NOMO-1 treated with dmso at 0.1 percent for 144 hours (cell line): Measurements from ENCODE around the gene MVB12B.

ENCODE experiments used
- DNase-seq: peaks from one replicate; lab custom pipeline; 2025; ENCODE audit not compliant: unreplicated experiment; lab: John Stamatoyannopoulos, UW

MVB12B gene

DNA sequence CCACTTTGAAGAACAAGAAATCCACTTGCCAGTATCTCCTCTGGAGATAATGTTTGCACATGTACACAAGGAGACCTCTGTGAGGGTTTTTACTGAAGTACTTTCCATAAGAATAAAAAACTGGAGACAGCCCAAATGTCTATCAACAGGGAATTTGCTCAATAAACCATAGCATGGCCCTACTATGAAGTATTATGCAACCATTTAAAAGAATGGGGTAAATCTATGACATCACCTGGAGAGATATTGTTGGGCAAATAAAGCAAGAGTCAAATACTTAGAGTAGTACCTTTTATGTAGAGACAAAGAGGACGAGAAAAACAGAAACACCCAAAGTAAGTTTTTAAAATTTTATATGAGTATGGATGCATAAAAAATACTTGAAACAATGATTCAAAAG is 23.9 kb upstream of the MVB12B start:
- no peak for DNase-seq

DNA sequence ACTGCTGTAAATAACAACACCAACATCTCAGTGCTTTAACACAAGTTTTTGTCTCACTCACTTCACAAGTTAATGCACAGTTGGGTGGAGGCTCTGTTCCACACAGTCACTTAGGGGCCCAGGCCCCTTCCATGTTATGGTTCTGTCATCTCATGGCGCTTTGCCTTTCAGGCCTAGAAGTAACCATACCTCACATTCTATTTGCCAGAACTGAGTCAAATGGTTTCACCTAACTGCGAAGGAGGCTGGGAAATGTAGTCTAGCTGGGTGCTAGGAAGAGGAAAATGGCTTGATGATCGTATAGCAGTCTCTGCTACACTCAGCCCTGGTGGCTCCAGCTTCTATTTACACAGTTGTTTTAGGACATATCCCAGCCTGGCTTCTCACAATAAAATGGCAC is 23.1 kb upstream of the MVB12B start:
- DNase-seq: no peak

GRCh38 chr9:126304207-126304970 is 22.2 kb upstream of the MVB12B start:
- DNase-seq: no peak

- no peak for DNase-seq
These were observed 21.7 kb upstream of the MVB12B start for GRCh38 chr9:126304971-126305320.

- no peak for DNase-seq
These were observed 20.5 kb upstream of the MVB12B start for GRCh38 chr9:126306071-126306647.

GRCh38 chr9:126307322-126308061 is 19.1 kb upstream of the MVB12B start:
- no peak for DNase-seq

DNA sequence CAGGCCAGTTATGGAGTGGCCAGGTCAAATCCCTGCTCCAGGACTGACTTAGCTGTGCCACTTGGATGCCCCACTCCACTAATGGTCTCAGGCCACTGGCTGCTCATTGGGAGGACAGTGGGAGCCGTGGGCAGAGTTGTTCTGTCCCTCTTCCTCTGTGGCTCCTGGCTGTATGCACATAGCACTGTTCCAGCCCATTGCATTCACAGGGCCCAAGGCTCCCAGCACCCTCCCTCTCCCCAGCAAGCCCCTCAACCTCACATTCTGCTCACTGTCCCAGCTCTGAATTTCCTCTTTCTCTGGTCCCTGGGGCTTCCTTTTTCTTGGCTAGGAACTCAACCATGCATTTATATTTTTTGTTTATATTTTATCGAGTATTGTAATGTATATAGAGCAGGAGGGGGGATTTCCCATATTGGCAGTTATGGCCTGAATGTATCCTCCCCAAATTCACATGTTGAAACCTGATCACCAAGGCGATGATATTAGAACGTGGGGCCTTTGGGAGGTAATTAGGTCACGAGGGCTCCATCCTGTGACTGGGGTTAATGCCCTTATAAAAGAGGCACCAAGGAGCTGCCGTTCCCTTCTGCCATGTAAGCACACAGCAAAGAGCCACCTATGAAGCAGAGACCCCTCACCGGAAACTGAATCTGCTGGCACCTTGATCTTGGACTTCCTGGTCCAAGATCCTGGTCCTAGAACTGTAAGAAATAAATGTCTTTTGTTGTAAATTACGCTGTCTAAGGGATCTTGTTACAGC is 17.0 kb upstream of the MVB12B start:
- DNase-seq: no peak

GRCh38 chr9:126312584-126313551 is 13.8 kb upstream of the MVB12B start:
- DNase-seq: no peak

- no peak for DNase-seq
These were observed 10.5 kb upstream of the MVB12B start for GRCh38 chr9:126316085-126316655.

GRCh38 chr9:126317513-126317912 is 9.1 kb upstream of the MVB12B start:
- DNase-seq: no peak

GRCh38 chr9:126318858-126319257 is 7.8 kb upstream of the MVB12B start:
- no peak for DNase-seq

GRCh38 chr9:126319671-126320070 is 7.0 kb upstream of the MVB12B start:
- no peak for DNase-seq

- DNase-seq: no peak
These were observed 6.3 kb upstream of the MVB12B start for GRCh38 chr9:126320158-126320922.

DNA sequence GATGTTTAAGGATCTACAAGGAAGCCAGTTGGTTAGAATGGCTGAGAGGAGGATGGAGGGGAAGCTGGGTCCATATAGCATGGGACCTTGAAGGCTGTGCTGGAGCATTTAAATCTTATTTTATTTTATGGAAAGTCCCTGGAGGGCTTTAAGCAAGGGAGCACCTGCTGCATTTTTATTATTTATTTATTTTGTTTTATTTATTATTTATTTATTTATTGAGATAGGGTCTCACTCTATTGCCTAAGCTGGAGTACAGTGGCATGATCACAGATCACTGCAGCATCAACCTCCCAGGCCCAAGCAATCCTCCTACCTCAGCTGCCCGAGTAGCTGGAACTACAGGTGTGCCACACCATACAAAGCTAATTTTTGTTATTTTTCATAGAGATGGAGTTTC is 4.9 kb upstream of the MVB12B start:
- DNase-seq: no peak

DNA sequence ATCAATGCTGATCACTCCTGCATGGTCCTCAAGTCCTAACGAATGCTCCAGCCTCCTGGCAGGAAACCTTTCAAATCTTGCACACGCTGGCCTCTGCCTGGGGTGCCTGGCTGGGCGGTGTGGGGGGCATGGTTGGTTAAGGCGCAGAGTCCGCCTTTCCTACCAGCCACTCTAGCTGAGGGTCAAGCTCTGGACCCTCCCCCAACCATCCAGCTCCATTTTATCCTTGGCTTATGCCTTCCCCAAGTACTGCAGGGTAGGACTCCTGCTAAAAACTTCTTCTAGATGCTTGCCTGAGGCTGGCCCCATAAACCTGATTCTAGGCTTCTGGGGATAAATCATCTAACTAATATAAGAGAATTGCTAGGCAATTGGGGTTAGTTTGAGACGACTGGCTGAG is 808 bp upstream of the MVB12B start:
- no peak for DNase-seq

DNA sequence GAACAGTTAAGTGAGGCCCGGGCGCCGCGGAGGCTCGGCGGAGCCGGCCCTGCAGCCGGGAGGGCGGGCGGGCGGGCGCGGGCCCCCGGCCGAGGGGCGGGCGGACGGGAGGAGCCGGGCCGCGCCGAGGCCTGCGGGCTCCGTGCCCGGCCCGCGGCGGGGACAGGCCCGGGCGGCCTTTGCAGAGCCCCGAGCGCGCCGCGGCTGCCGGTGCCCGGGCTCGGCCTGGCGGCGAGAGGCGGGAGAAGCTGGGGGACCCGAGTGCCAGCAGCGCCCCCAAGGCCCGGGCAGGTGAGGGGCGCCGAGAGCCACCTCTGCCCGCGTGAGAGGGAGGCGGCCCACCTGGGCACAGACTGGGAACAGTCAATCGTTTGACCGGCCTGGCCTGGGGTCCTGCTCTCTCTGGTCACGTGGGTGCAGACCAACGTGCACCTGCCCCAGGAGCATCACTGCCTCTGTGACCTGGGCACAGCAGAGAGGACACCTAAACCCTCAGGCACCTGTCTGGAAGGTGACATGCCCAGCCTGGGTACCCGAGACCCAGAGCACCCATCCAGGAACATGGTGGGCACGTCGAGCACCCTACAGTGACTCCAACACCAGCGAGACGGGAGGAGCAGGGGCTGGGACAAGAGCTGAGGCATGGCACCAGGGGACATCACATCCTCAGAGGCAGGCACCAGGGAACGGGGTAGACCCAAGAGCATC is 531 bp downstream of the MVB12B start:
- no peak for DNase-seq

- no peak for DNase-seq
These were observed 1.1 kb downstream of the MVB12B start for GRCh38 chr9:126327714-126328185.

- no peak for DNase-seq
These were observed 1.8 kb downstream of the MVB12B start for GRCh38 chr9:126328407-126328806.
